Measurements from ENCODE around the gene CACNB2.

The CACNB2 gene

GRCh38 chr10:18233775-18234174, 93.6 kb downstream of the CACNB2 start:
- peak; percentile 77 for DNase-seq

GRCh38 chr10:18235477-18235876, 95.3 kb downstream of the CACNB2 start:
- no peak for DNase-seq

GRCh38 chr10:18236756-18237155, 96.5 kb downstream of the CACNB2 start:
- no peak for DNase-seq

DNA sequence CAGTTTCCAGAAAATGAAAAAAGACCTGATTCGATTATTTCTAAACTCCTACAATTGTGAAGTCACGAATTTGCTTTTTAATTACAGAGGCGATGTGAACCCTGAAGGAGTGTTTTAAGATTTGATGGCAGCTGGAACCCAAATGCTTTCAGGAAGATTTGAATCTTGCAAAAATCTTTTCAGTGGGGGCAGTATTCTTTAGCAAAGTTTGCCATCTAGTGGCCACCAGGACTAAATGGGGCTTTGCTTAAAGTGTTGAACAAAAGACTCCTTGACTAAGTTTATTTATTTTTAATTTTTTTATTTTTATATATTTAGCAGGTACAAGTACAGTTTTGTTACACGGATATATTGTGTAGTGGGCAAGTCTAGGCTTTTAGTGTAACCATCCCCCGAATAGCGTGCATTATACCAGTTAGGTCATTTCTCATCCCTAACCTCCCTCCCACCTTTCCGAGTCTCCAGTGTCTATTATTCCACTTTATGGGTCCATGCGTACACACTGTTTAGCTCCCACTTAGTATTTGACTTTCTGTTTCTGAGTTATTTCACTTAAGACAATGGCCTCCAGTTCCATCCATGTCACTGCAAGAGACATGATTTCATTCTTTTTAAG, 98.8 kb downstream of the CACNB2 start:
- no peak for DNase-seq

DNA sequence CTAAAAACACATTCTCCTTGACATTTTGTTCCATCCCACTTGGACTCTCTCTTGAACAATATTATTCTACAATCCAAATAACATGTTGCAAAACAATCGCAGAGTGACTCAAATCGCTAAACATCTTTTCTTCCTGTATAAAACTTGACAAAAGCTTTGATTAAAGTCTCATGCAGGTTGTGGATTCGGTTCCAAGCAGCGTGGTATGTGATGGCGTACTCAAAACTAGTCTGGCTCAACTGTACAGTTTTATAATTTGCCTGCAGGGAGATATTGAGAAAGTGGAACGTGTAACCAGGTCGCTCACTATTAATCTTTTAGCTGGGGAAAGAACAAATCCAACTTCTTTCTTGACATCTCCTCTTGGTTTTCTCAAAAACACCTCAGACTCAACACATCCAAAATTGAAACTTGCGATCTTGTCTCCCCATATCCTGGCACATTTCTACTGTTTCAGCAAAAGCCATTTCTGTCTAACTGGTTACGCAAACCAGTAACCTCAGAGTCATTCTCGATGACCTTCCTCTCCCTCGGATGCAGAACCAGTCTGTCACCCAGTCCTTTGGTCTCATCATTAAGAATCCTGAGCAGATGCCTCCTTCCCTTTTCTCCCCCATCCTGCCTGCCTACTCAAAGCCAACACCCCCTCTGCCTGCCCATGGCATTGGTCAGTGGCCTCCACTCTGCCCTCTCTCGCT, 100.1 kb downstream of the CACNB2 start:
- DNase-seq: no peak

DNA sequence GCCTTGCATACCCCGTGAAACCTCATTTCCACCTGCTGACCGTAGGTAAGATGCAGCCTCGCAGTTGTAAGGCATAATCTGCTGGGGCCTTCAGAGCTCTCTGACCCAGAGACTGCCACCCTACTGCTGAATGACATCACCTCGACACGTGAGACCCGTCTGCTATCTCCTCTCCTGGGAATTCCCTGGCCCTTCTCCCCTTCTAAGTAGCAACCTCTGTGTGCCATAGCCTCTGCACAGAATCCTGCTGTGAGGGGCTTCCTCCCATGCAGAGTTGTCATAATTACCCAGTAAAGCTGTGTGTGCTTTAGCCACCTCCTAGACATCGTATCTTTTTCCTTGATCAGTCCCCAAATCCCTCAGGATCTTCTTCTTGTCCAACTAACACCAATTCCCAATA, 106.7 kb downstream of the CACNB2 start:
- DNase-seq: no peak

- DNase-seq: no peak
Observed at GRCh38 chr10:18252086-18252485, 111.9 kb downstream of the CACNB2 start.

DNA sequence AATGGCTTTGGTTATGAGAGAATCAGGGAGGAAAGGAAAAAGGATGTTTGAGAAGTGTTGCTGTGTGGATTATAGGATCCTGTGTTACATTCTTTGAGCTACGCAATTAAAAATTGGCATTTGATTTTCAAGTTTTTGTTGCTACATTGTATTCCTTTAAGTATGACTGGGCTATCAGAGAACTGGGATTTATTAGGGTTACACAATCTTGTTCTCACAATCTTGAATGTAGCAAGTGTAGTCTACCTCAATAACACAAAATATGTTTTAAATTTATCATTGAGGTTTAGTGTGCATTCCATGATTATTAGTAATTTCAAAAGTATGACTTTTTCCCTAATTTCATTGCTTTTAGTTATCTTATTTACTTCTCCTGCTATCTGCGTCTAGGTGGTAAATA, 113.9 kb downstream of the CACNB2 start:
- no peak for DNase-seq

DNA sequence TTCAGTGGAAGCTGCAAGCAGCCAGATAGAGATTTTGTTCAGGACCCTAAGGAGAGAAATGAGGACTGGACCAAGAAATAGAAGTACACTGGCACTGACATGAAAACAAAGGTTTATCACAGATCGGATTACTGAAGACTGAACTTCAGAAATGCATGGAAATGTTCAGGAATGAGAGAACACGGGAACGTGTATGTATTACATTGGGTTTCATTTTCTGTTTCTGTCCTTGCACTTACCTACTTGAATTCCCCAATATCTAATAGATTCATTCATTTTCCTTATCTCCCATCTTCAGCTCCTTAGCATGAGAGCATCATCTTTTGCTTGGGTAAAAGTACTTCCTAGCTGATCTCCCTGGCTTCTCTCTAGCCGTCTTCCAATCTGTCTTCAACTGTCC, 114.5 kb downstream of the CACNB2 start:
- no peak for DNase-seq

GRCh38 chr10:18260310-18260922, 120.2 kb downstream of the CACNB2 start:
- DNase-seq: no peak

DNA sequence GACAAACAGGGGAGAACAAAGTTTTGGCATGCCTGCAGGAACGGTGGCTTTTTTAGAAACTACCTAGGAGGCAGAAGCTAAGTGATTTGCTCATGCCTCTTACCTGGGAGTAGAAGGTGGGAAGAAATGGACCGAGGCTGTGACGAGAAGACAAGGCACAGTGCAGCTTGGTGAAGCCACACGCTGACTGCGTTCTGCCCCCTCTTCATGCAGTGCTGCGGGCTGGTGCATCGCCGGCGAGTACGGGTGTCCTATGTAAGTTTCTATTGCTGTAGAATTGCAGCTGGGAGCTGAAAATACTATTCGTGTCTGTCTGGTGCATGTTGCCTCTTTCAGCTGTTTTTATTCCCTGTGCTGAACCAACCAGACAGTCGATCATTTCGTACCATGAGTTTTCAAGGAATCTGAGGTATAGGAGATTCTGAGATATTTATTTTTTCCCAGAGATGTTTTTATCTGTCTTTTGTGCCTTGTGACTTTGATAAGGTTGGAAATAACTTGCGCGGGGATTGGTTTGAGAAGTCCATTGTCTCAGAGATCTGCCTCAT, 120.9 kb downstream of the CACNB2 start:
- DNase-seq: no peak

- no peak for DNase-seq
Observed at GRCh38 chr10:18261768-18262231, 121.6 kb downstream of the CACNB2 start.

DNA sequence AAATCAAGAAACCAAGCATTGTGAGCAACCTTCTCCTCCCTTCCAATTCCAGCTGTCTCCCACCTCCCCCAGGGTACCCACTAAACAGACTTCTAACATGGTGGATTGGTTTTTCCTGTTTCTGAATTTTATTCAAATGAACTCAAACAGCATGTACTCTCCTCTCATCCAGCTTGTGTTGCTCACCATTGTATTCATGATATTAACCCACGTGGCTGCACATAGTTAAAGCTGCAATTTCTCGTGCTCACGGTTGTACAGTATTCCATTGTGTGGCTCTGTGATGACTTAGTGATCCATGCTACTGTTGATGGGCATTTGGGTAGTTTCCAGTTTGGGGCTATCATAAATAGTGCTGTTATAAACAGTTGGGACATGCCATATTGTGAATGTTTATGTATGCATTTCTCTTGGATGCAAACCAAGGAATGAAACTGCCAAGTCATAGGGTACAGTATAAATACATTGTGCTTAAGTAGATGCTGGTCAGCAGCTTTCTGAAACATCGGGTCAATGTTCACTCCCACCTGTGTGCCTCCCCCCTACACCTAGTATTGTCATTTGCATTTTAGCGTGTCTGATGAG, 124.3 kb downstream of the CACNB2 start:
- no peak for DNase-seq

- DNase-seq: no peak
Observed at GRCh38 chr10:18268005-18268404, 127.8 kb downstream of the CACNB2 start.

DNA sequence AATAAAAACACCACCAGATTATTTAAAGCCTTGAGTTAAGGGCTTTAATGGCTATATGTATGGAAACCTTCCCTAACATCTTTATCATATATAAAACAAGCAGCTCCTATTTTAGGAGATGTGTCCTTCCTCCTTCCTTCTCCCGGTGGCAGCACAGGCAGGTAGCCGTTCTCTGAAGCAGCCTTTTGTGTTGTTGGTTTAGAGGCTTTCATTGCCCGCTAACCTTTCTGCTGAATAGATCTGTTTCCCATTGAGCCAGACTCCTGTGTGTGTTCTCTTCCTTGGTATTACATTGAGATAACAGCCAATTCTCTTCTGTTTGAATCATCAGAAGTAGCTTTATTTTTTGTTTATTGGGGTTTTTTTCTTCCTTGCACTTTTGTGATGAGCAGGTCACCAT, 131.3 kb downstream of the CACNB2 start:
- no peak for DNase-seq

GRCh38 chr10:18273039-18273438, 132.8 kb downstream of the CACNB2 start:
- DNase-seq: no peak

DNA sequence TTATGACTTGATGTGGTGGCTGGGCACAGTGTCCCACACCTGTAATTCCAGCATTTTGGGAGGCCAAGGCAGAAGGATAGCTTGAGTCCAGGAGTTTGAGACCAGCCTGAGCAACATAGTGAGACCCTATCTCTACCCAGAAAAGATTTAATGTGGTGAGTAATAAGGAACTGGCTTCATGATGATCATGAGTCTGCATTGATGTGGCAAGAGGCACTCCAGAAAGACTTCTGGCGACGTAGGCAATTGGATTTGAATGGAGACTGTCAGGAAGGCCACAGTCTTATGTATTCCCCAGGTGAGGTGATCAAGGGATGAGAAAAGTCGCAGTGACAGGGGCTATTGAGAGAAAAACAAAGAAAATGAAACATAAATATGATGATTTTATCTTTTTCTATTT, 138.0 kb downstream of the CACNB2 start:
- no peak for DNase-seq

DNA sequence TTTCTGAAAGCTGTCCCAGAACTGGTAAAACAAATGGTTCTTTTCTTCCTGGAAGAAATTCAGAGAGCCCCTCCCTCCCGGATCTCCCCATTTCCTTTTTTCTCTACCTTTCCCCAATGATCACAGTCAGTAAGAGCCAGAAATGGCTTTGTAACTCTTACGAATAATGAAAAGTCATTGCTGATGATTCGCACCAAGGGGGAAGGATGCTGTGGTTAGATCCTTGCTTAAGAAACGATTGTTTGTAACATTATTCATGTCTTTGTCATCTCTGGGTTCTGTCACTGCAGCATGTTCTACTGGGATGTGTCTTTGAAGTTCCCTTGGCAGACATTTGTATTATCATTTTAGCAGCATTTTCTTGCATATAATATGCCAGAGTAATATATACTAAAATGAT, 138.9 kb downstream of the CACNB2 start:
- DNase-seq: no peak

DNA sequence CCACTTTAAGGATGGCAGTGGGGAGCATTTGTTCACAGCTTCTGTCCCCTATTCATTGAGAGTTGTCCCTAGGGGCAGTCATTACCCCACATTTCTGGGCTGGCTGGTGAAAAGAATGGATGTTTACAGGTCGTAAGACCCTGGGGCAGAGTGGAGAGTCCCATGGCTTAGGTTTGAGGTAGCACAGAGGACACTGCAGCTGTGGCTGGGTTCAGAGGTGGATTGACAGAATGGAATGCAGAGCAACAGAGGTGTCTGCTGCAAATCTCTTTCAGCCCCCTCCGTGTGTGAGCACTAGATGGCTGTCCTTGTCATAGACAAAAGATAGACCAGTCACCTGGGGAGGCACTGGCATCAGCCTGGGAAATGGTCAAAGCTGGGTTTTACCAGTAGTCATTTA, 141.9 kb downstream of the CACNB2 start:
- no peak for DNase-seq

- peak; percentile 66 for DNase-seq
Observed at GRCh38 chr10:18290651-18291313, 150.6 kb downstream of the CACNB2 start.

DNA sequence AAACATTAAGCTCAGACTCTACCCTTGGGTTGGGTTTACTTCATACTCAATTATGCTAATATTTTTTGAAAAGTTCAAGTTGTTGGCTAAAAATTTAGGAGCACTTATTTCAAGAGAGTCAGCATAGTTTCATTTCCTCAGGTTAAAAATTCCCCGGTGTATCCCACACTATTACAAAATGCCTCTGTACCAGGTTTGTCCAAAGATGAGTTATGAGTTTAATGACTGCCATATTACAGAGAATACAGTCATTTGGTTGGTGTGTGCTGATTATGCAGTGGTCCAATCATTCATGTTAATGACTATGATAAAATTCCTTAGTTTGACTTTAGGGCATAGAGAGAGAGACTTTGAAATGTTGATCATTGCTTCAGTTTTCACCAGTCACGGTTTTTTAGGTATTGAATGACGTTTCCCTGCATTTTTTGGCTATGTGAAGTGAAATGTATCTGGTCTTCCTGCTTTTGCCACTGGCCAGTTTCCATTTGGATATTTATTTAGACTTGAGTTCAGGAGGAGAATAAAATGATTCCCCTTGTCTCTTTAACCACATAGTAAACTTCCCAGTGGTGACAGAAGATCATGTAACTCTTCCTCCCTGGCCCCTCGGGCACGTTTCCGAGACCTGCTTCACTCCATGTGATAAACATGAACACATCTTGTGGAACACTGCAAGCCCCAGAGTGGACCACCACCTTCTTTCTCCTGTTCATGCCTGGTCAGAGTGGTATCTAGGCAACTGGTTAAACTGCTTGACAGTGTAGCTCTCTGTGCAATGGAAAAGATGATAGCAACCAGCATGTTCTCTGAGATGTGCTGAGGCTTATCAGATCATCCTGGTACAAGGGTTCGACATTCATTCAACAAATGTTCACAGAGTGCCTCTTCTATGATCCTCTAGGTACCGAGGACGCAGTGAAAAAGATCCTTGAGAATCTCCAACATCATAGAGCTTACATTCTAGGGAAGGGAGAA, 153.6 kb downstream of the CACNB2 start:
- DNase-seq: no peak

GRCh38 chr10:18294633-18295032, 154.4 kb downstream of the CACNB2 start:
- DNase-seq: no peak

Measured in NCI-H748 treated with DMSO at 0.1 percent for 48 hours (cell line).